ENCODE measurements around the gene TYRO3. TPM values are rescaled to one million over a fixed set of nuclear protein-coding genes. Genes with fewer than 3 reads are reported as not detected.

The TYRO3 gene
- polyA plus RNA-seq, 4 donors: 79.4 to 162 (median 138) TPM

Other genes with a start within 250 kb of the TYRO3 start
- gene OIP5, start 226.6 kb upstream of the TYRO3 start, polyA plus RNA-seq (ENCODE audit: insufficient read length in 4 of 4): 1 to 10 TPM; 7.5 to 9.6 (median 9.0) TPM
- 100 to 1,000 TPM in 1 of 4 donors, 10 to 100 TPM in 3; 89.9 to 101 (median 92.3) TPM for gene NUSAP1, start 226.3 kb upstream of the TYRO3 start, polyA plus RNA-seq (ENCODE audit: insufficient read length in 4 of 4)
- gene NDUFAF1, start 156.7 kb upstream of the TYRO3 start, polyA plus RNA-seq (ENCODE audit: insufficient read length in 4 of 4): 10 to 100 TPM; 17.4 to 31.5 (median 24.7) TPM
- gene RTF1, start 142.1 kb upstream of the TYRO3 start, polyA plus RNA-seq (ENCODE audit: insufficient read length in 4 of 4): 10 to 100 TPM; 71.7 to 80.7 (median 73.4) TPM
- under 1 TPM; 0.53 to 0.95 (median 0.63) TPM for gene ITPKA, start 65.3 kb upstream of the TYRO3 start, polyA plus RNA-seq (ENCODE audit: insufficient read length in 4 of 4)
- 1 to 10 TPM in 3 of 4 donors, under 1 TPM in 1; 0.64 to 3.4 (median 2.0) TPM for gene LTK, start 45.4 kb upstream of the TYRO3 start, polyA plus RNA-seq (ENCODE audit: insufficient read length in 4 of 4)
- 10 to 100 TPM; 20.2 to 38.9 (median 32.2) TPM for gene RPAP1, start 15.0 kb upstream of the TYRO3 start, polyA plus RNA-seq (ENCODE audit: insufficient read length in 4 of 4)
- 10 to 100 TPM; 26.8 to 37.2 (median 34.3) TPM for gene MGA, start 101.2 kb downstream of the TYRO3 start, polyA plus RNA-seq (ENCODE audit: insufficient read length in 4 of 4)
- 10 to 100 TPM; 10.1 to 19.1 (median 14.0) TPM for gene MAPKBP1, start 215.3 kb downstream of the TYRO3 start, polyA plus RNA-seq (ENCODE audit: insufficient read length in 4 of 4)

Measured in left renal pelvis (tissue), 4 donors.